Tibial nerve (tissue), 4 donors: ENCODE measurements around the gene IL17A. TPM values are rescaled to one million over a fixed set of nuclear protein-coding genes. Genes with fewer than 3 reads are reported as not detected.

ENCODE experiments used
- DNase-seq, 2 donors: peaks; one replicate each; pipeline ENCODE4 v3.0.0-alpha.2; 2019; ENCODE audit warnings: low spot score in 2 of 2
- H3K27ac ChIP-seq, 4 donors: fragments of 200-600 bp; sonication (generic) in 3 of 4; one replicate each; pipeline ENCODE4 v1.5.1; 2017 to 2019; ENCODE audit warnings: mild to moderate bottlenecking in 1 of 4
- H3K27me3 ChIP-seq, 2 donors: fragments of 200-600 bp; sonication (generic) in 1 of 2; one replicate each; pipeline versions ENCODE4 v1.5.1 to v1.6.0; 2017 to 2019
- H3K36me3 ChIP-seq, 3 donors: fragments of 200-600 bp; sonication (generic); one replicate each; pipeline ENCODE4 v1.5.1; 2018 to 2019
- H3K4me1 ChIP-seq, 4 donors: fragments of 200-600 bp; sonication (generic) in 3 of 4; one replicate each; pipeline ENCODE4 v1.5.1; 2017 to 2019
- H3K4me3 ChIP-seq, 4 donors: fragments of 200-600 bp; sonication (generic) in 3 of 4; one replicate each; pipeline ENCODE4 v1.5.1; 2017 to 2019; ENCODE audit warnings: mild to moderate bottlenecking in 1 of 4, moderate library complexity in 1 of 4
- H3K9me3 ChIP-seq, 4 donors: fragments of 200-600 bp; sonication (generic) in 3 of 4; one replicate each; pipeline ENCODE4 v1.5.1; 2017 to 2019
- CTCF ChIP-seq, 5 experiments: fragments of 200-600 bp in 3 of 5; fragments of 450-650 bp in 2 of 5; sonication (generic) in 3 of 5; IDR thresholded peaks; one replicate each; pipeline ENCODE4 v1.5.1; 2016 to 2019; ENCODE audit warnings: antibody characterized with exemption in 5 of 5, mild to moderate bottlenecking in 3 of 5, moderate library complexity in 2 of 5
- EP300 ChIP-seq, 2 donors: sonication (generic); formaldehyde crosslinking; IDR thresholded peaks; one replicate each; pipeline ENCODE4 v1.6.1; 2017; ENCODE audit warnings: antibody characterized with exemption in 2 of 2, mild to moderate bottlenecking in 1 of 2
- POLR2A ChIP-seq, 2 donors: fragments of 450-650 bp; IDR thresholded peaks; one replicate each; pipeline ENCODE4 v1.6.1; 2017; ENCODE audit warnings: antibody characterized with exemption in 2 of 2, mild to moderate bottlenecking in 2 of 2, moderate library complexity in 2 of 2
- whole genome bisulfite sequencing, 2 donors: methylation state at CpG; one replicate each; pipeline ENCODE4 v1.1.5; 2018; 5-methylcytosine and 5-hydroxymethylcytosine counted together
- small RNA-seq: library from RNA; depleted of rRNA; stranded (forward); fragments of <200 nt; gene quantifications from one replicate; pipeline ENCODE3, GENCODE V24; 2016
- total RNA-seq, 4 donors: library from RNA; depleted of rRNA; stranded (reverse); fragments of >200 nt; gene quantifications; one replicate each; pipeline ENCODE4 v1.1.0, GENCODE V29; 2016

IL17A gene
- total RNA-seq, 4 donors from 2014 or later, result not detected

- Histone ChIP-seq H3K4me1 (no peaks in the 10 kb centered on the region), H3K36me3 (no peaks in the 10 kb centered on the region), H3K27ac (no peak overlapping the region), H3K9me3 (no peaks in the 10 kb centered on the region), H3K27me3 (no peaks in the 10 kb centered on the region), H3K4me3 (no peak overlapping the region)
- DNase-seq, result no peak
- no peak for TF ChIP-seq POLR2A (IDR thresholded peaks at IDR 0.05)
- no peak for TF ChIP-seq EP300 (IDR thresholded peaks at IDR 0.05)
- TF ChIP-seq CTCF (IDR thresholded peaks at IDR 0.05), result no peak
- 79 to 87% methylated on average over 8 of the region's 8 CpGs for WGBS, 2 donors
Observed at GRCh38 chr6:52231406-52232127, 45.4 kb downstream of the IL17A start.

GRCh38 chr6:52233005-52233404 is 46.8 kb downstream of the IL17A start:
- 63 to 66% methylated on average over 4 of the region's 4 CpGs for WGBS, 2 donors
- no peak overlapping the region for H3K4me3 ChIP-seq
- no peaks in the 10 kb centered on the region for H3K9me3 ChIP-seq
- TF ChIP-seq POLR2A (IDR thresholded peaks at IDR 0.05), result no peak
- TF ChIP-seq EP300 (IDR thresholded peaks at IDR 0.05), result no peak
- TF ChIP-seq CTCF (IDR thresholded peaks at IDR 0.05), result no peak
- no peaks in the 10 kb centered on the region for H3K36me3 ChIP-seq
- DNase-seq, result no peak
- no peaks in the 10 kb centered on the region for H3K27me3 ChIP-seq
- H3K4me1 ChIP-seq, result no peaks in the 10 kb centered on the region
- no peak overlapping the region for H3K27ac ChIP-seq

GRCh38 chr6:52233975-52234823 is 48.0 kb downstream of the IL17A start:
- H3K4me3 ChIP-seq, result no peak overlapping the region
- no peaks in the 10 kb centered on the region for H3K27me3 ChIP-seq
- WGBS, 2 donors, result 33 to 51% methylated on average over 15 of the region's 15 CpGs
- H3K27ac ChIP-seq, result no peak overlapping the region
- no peak for DNase-seq
- H3K9me3 ChIP-seq, result no peaks in the 10 kb centered on the region
- no peaks in the 10 kb centered on the region for H3K36me3 ChIP-seq
- no peaks in the 10 kb centered on the region for H3K4me1 ChIP-seq
- TF ChIP-seq CTCF (IDR thresholded peaks at IDR 0.05), result peak in 2 of 5 experiments; percentile 16 to 25
- no peak for TF ChIP-seq POLR2A (IDR thresholded peaks at IDR 0.05)

Small RNA genes within 50 kb of the gene (small RNA-seq; reads per million reads assigned to genes)
- gene MIR133B (not detected), gene MIR206 (not detected)

Other genes with a start within 250 kb of the IL17A start
- under 1 TPM; under 0.01 to 0.22 (median 0.20) TPM for gene PKHD1, start 98.8 kb upstream of the IL17A start, total RNA-seq
- not detected for gene IL17F, start 58.1 kb downstream of the IL17A start, total RNA-seq
- 10 to 100 TPM; 33.2 to 67.1 (median 35.1) TPM for gene MCM3, start 98.4 kb downstream of the IL17A start, total RNA-seq
- 10 to 100 TPM; 12.6 to 33.2 (median 22.3) TPM for gene PAQR8, start 175.8 kb downstream of the IL17A start, total RNA-seq
- gene EFHC1, start 234.0 kb downstream of the IL17A start, total RNA-seq, result 10 to 100 TPM; 30.6 to 45.6 (median 37.7) TPM